Measurements from ENCODE around the gene ASCC1.

Gene ASCC1

DNA sequence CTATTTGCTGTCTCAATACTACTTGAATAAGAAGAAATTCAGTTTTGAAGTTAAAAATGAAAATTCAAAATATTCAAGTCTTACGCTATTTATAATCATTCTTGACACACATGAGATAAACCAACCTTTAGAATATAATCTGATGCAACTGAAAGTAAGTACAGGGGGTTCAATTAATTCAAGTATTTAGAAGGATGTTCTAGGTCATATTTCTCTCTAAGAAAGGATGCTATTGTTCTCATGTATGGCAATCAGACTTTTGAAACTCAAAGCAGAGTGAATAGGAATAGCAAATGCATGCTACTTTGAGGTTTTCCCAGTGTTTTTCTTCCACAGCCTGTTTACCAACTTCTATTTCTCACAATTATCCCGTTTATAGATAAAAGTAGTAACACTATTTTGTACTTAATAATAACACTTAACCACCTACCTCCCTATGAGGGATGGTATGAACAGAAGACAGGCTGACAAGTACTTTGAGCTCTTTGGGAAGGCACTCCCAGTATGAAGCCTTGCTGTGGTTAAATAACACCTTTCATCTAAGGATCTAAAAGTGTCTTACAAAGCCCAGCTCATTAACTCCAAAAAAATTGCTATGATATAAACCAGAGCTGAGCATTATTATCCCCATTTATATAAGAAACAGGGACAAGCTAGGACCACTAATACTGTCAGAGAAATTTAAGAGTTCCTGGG, 109.8 kb downstream of the ASCC1 start:
- Histone ChIP-seq H3K9me3 (ENCODE audit: control insufficient read depth, insufficient read depth, low read length) (no peaks in the 10 kb centered on the region), H3K9ac (ENCODE audit: low read depth, low read length) (no peak overlapping the region), H3K36me3 (ENCODE audit: insufficient read depth, low read length) (no peaks in the 10 kb centered on the region; the same call in 1 of the 2 replicates), H3K4me1 (ENCODE audit: insufficient read depth, low read length) (peaks cover 5% of the 10 kb centered on the region; the same call in 1 of the 2 replicates)

DNA sequence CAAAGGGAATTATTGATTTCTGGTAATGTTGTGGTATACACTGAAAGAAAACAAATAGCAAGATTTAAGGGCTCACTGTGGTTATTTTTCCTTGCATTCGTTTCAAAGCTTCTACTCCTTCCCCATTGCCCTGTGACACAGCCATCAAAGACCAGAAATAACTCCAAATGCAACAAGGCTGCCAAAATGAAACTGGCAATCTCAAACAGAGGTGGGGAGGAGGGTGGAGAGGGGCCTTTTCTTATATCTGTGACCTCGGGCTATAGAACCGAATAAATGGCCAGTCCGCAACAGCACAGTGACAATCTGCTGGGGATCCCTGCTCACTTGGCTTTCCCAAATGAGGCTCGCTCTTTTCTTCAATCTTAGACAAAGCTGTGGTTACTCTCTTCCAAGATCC, 110.4 kb downstream of the ASCC1 start:
- H3K36me3 ChIP-seq (ENCODE audit: insufficient read depth, low read length), result no peaks in the 10 kb centered on the region; the same call in 1 of the 2 replicates
- peaks cover 5% of the 10 kb centered on the region; the same call in 1 of the 2 replicates for H3K4me1 ChIP-seq (ENCODE audit: insufficient read depth, low read length)

GRCh38 chr10:72105098-72105475, 111.0 kb downstream of the ASCC1 start:
- no peaks in the 10 kb centered on the region for H3K9me3 ChIP-seq (ENCODE audit: control insufficient read depth, insufficient read depth, low read length)
- peaks cover 5% of the 10 kb centered on the region; the same call in 1 of the 2 replicates for H3K4me1 ChIP-seq (ENCODE audit: insufficient read depth, low read length)
- no peak overlapping the region for H3K9ac ChIP-seq (ENCODE audit: low read depth, low read length)
- no peaks in the 10 kb centered on the region; the same call in 1 of the 2 replicates for H3K36me3 ChIP-seq (ENCODE audit: insufficient read depth, low read length)

More for the DNA sequence above, 110.4 kb downstream of the ASCC1 start:
- Histone ChIP-seq H3K9ac (ENCODE audit: low read depth, low read length) (no peak overlapping the region), H3K9me3 (ENCODE audit: control insufficient read depth, insufficient read depth, low read length) (no peaks in the 10 kb centered on the region)

GRCh38 chr10:72104472-72105097, 111.5 kb downstream of the ASCC1 start:
- no peaks in the 10 kb centered on the region for H3K9me3 ChIP-seq (ENCODE audit: control insufficient read depth, insufficient read depth, low read length)
- peaks cover 5% of the 10 kb centered on the region; the same call in 1 of the 2 replicates for H3K4me1 ChIP-seq (ENCODE audit: insufficient read depth, low read length)
- H3K36me3 ChIP-seq (ENCODE audit: insufficient read depth, low read length), result no peaks in the 10 kb centered on the region; the same call in 1 of the 2 replicates
- no peak overlapping the region for H3K9ac ChIP-seq (ENCODE audit: low read depth, low read length)

GRCh38 chr10:72099600-72099921, 116.5 kb downstream of the ASCC1 start:
- Histone ChIP-seq H3K9ac (ENCODE audit: low read depth, low read length) (no peak overlapping the region), H3K9me3 (ENCODE audit: control insufficient read depth, insufficient read depth, low read length) (no peaks in the 10 kb centered on the region), H3K4me1 (ENCODE audit: insufficient read depth, low read length) (peaks cover 4% of the 10 kb centered on the region), H3K36me3 (ENCODE audit: insufficient read depth, low read length) (peaks cover 7% of the 10 kb centered on the region)

- no peaks in the 10 kb centered on the region for H3K9me3 ChIP-seq (ENCODE audit: control insufficient read depth, insufficient read depth, low read length)
- no peak overlapping the region for H3K9ac ChIP-seq (ENCODE audit: low read depth, low read length)
- H3K36me3 ChIP-seq (ENCODE audit: insufficient read depth, low read length), result peaks cover 7% of the 10 kb centered on the region
- peaks cover 4% of the 10 kb centered on the region for H3K4me1 ChIP-seq (ENCODE audit: insufficient read depth, low read length)
These were observed 117.1 kb downstream of the ASCC1 start for GRCh38 chr10:72098836-72099599.

DNA sequence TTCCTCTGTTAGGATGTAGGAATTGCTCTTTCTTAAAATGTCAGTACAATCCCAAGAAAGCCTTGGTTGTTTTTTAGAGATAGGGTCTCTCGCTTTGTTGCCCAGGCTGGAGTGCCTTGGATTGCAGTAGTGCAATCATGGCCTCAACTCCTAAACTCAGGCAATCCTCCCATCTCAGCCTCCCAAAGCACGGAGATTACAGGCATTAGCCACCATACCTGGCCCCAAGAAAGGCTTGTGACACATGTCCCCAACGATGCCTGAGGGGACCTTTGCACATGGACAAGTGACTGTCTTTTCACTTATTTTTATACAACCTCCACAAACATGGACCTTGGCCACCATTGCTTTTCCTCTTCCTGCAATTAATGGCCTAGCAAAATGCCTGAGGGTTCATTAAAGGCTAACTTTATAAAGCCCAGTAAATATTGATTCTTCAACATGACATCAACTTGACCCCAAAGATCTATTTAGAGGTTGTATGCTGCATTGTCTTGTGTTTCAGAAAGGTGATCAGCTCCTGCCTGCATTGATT, 117.7 kb downstream of the ASCC1 start:
- Histone ChIP-seq H3K4me1 (ENCODE audit: insufficient read depth, low read length) (peaks cover 4% of the 10 kb centered on the region), H3K9ac (ENCODE audit: low read depth, low read length) (no peak overlapping the region), H3K36me3 (ENCODE audit: insufficient read depth, low read length) (peaks cover 7% of the 10 kb centered on the region), H3K9me3 (ENCODE audit: control insufficient read depth, insufficient read depth, low read length) (no peaks in the 10 kb centered on the region)

DNA sequence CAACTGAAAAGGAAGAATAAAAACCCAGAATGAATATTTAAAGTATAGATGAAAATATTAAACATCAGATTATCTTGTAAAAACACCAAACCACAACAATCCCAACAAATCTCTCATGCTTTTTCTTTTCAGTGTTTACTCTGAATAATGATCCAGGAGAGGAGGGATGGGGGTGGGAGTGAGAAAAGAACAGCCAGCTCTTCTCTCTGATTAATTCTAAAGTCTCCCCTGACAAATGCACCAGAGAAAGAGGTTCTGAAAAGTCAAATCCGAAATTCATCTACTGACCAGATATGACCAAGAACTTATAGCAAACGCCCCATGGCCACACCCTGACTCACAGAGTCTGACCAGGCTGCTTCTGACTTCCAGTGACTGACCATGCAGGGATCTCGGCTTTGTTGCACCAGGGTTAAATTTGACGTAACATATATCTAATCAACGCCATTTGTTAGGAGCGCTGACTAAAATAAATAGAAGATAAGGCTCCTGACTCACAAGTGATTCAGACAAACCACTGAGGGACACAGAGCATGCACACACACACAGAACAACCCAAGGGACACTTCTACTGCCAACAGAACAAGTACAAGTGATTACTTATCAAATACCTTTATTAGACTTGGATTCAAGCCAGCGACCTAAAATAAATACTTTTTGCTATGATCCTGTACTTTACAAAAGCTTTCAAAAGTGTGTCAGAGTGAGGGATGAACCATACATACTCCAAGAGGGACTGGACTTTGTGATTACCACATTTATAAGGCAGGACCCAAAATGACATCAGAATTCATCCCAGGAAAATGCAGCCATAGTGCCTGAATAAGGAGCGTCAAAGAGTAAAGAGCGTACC, 118.4 kb downstream of the ASCC1 start:
- Histone ChIP-seq H3K9ac (ENCODE audit: low read depth, low read length) (no peak overlapping the region), H3K36me3 (ENCODE audit: insufficient read depth, low read length) (peaks cover 7% of the 10 kb centered on the region), H3K4me1 (ENCODE audit: insufficient read depth, low read length) (peaks cover 7% of the 10 kb centered on the region)

GRCh38 chr10:72096115-72097000, 119.7 kb downstream of the ASCC1 start:
- Histone ChIP-seq H3K9me3 (ENCODE audit: control insufficient read depth, insufficient read depth, low read length) (no peaks in the 10 kb centered on the region), H3K4me1 (ENCODE audit: insufficient read depth, low read length) (peaks cover 10% of the 10 kb centered on the region), H3K9ac (ENCODE audit: low read depth, low read length) (no peak overlapping the region), H3K36me3 (ENCODE audit: insufficient read depth, low read length) (peaks cover 7% of the 10 kb centered on the region; the same call in 1 of the 2 replicates)

More for the DNA sequence above, 118.4 kb downstream of the ASCC1 start:
- H3K9me3 ChIP-seq (ENCODE audit: control insufficient read depth, insufficient read depth, low read length), result no peaks in the 10 kb centered on the region

GRCh38 chr10:72095195-72095594, 120.9 kb downstream of the ASCC1 start:
- Histone ChIP-seq H3K9me3 (ENCODE audit: control insufficient read depth, insufficient read depth, low read length) (no peaks in the 10 kb centered on the region), H3K36me3 (ENCODE audit: insufficient read depth, low read length) (peaks cover 7% of the 10 kb centered on the region; the same call in 1 of the 2 replicates), H3K9ac (ENCODE audit: low read depth, low read length) (no peak overlapping the region), H3K4me1 (ENCODE audit: insufficient read depth, low read length) (peaks cover 10% of the 10 kb centered on the region)

GRCh38 chr10:72094574-72094973, 121.5 kb downstream of the ASCC1 start:
- Histone ChIP-seq H3K36me3 (ENCODE audit: insufficient read depth, low read length) (peaks cover 7% of the 10 kb centered on the region; the same call in 1 of the 2 replicates), H3K9ac (ENCODE audit: low read depth, low read length) (no peak overlapping the region), H3K9me3 (ENCODE audit: control insufficient read depth, insufficient read depth, low read length) (no peaks in the 10 kb centered on the region), H3K4me1 (ENCODE audit: insufficient read depth, low read length) (peaks cover 13% of the 10 kb centered on the region)

DNA sequence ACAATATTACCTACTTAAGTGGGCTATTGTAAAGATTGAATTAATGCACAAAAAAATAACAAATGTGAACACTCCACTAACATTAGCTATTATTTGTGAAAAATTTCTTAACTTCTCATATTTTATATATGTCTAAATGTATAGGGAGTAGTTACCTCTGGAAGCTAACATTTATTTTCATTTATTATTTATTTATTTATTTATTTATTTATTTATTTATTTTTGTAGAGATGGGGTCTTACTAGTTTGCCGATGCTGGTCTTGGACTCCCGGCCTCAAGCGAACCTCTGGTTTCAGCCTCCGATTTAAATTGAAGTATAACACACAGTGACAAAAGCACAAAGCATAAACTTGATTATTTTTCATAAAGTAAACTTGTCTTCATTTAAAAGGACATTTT, 122.6 kb downstream of the ASCC1 start:
- peaks cover 7% of the 10 kb centered on the region; the same call in 1 of the 2 replicates for H3K36me3 ChIP-seq (ENCODE audit: insufficient read depth, low read length)
- peaks cover 18% of the 10 kb centered on the region for H3K4me1 ChIP-seq (ENCODE audit: insufficient read depth, low read length)
- no peaks in the 10 kb centered on the region for H3K9me3 ChIP-seq (ENCODE audit: control insufficient read depth, insufficient read depth, low read length)
- no peak overlapping the region for H3K9ac ChIP-seq (ENCODE audit: low read depth, low read length)

DNA sequence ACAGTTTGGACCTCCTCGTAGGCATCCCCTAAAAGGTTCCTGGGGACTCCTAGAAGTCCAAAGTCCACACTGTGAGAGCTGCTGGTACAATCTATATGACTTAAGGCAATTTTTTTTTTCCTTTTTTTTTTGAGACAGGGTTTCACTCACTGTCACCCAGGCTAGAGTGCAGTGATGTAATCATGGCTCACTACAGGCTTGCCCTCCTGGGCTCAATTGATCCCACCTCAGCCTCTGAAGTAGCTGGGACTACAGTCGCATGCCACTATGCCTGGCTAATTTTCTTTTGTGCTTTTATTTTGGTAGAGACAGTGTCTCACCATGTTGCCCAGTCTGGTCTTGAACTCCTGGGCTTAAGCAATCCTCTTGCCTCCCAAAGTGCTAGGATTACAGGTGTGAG, 123.1 kb downstream of the ASCC1 start:
- peaks cover 18% of the 10 kb centered on the region for H3K4me1 ChIP-seq (ENCODE audit: insufficient read depth, low read length)
- H3K36me3 ChIP-seq (ENCODE audit: insufficient read depth, low read length), result peaks cover 7% of the 10 kb centered on the region; the same call in 1 of the 2 replicates
- H3K9me3 ChIP-seq (ENCODE audit: control insufficient read depth, insufficient read depth, low read length), result no peaks in the 10 kb centered on the region
- no peak overlapping the region for H3K9ac ChIP-seq (ENCODE audit: low read depth, low read length)

Data from ES-I3 (cell line).